OCI-LY3 (cell line): Measurements from ENCODE around the gene PCSK6.

Source experiments
- CTCF ChIP-seq: fragments of 200-600, 300-600 bp; sonication (generic); IDR thresholded peaks from 2 replicates; pipeline ENCODE4 v1.5.1; 2014; ENCODE audit warnings: antibody characterized with exemption, low read length, low read depth
- EZH2phosphoT487 ChIP-seq: fragments of 200-600 bp; shearing (Covaris generic); IDR thresholded peaks from 2 replicates; pipeline ENCODE4 v1.6.1; 2018; ENCODE audit warnings: antibody characterized with exemption, mixed run types, low read depth

- no peak for TF ChIP-seq CTCF
- TF ChIP-seq EZH2phosphoT487: no peak
These were observed 141.5 kb downstream of the PCSK6 start for GRCh38 chr15:101348015-101348414.
